BLaER1 (cell line): ENCODE data around the gene PPP2R3C.
"Not testable (repeated sequence)": the region's sequence is repeated elsewhere in the genome, so short reads cannot be mapped to it uniquely, and the experiment has no call there.

ENCODE experiments used
- H3K27ac ChIP-seq: shearing (Covaris generic); formaldehyde crosslinking; 2 replicates; pipeline ENCODE4 v1.8.1; 2022
- H3K27me3 ChIP-seq: shearing (Covaris generic); formaldehyde crosslinking; 2 replicates; pipeline ENCODE4 v1.8.1; 2022
- H3K36me3 ChIP-seq: shearing (Covaris generic); formaldehyde crosslinking; 2 replicates; pipeline ENCODE4 v1.8.1; 2022
- H3K4me1 ChIP-seq: shearing (Covaris generic); formaldehyde crosslinking; 2 replicates; pipeline ENCODE4 v1.8.1; 2022
- H3K4me2 ChIP-seq: shearing (Covaris generic); formaldehyde crosslinking; 2 replicates; pipeline ENCODE4 v1.8.1; 2022
- H3K4me3 ChIP-seq: shearing (Covaris generic); formaldehyde crosslinking; 2 replicates; pipeline ENCODE4 v1.8.1; 2022
- H3K9ac ChIP-seq: shearing (Covaris generic); formaldehyde crosslinking; 2 replicates; pipeline ENCODE4 v1.8.1; 2022
- H3K9me3 ChIP-seq: shearing (Covaris generic); formaldehyde crosslinking; 2 replicates; pipeline ENCODE4 v1.8.1; 2022
- H4K20me1 ChIP-seq: shearing (Covaris generic); formaldehyde crosslinking; 2 replicates; pipeline ENCODE4 v1.8.1; 2022
- Cebpa-rat ChIP-seq: shearing (Covaris generic); IDR thresholded peaks from 2 replicates; pipeline ENCODE4 v1.8.1; 2022

Gene PPP2R3C

DNA sequence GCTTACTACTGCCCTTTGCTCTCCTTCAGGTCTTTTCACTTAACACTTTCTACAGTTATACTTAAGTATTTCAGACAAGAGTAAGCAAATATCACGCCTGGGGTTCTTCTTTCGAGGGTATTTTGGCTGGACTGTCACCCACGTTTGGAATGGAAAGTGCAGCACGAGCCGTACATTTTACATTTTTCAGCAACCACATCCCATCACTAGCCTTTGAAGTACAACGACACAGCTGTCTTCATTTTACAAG, 76.1 kb downstream of the PPP2R3C start:
- no peaks in the 10 kb centered on the region for H3K27me3 ChIP-seq
- H3K27ac ChIP-seq = peak overlapping the region; percentile 66
- peaks cover 5% of the 10 kb centered on the region; the same call in 1 of the 2 replicates for H3K36me3 ChIP-seq
- peaks cover 18% of the 10 kb centered on the region for H3K4me1 ChIP-seq
- H3K9ac ChIP-seq = peak overlapping the region; percentile 82
- H3K4me2 ChIP-seq = peak overlapping the region; percentile 85
- TF ChIP-seq Cebpa-rat = no peak
- H3K4me3 ChIP-seq = peak overlapping the region; percentile 88
- no peaks in the 10 kb centered on the region for H4K20me1 ChIP-seq
- no peaks in the 10 kb centered on the region for H3K9me3 ChIP-seq

DNA sequence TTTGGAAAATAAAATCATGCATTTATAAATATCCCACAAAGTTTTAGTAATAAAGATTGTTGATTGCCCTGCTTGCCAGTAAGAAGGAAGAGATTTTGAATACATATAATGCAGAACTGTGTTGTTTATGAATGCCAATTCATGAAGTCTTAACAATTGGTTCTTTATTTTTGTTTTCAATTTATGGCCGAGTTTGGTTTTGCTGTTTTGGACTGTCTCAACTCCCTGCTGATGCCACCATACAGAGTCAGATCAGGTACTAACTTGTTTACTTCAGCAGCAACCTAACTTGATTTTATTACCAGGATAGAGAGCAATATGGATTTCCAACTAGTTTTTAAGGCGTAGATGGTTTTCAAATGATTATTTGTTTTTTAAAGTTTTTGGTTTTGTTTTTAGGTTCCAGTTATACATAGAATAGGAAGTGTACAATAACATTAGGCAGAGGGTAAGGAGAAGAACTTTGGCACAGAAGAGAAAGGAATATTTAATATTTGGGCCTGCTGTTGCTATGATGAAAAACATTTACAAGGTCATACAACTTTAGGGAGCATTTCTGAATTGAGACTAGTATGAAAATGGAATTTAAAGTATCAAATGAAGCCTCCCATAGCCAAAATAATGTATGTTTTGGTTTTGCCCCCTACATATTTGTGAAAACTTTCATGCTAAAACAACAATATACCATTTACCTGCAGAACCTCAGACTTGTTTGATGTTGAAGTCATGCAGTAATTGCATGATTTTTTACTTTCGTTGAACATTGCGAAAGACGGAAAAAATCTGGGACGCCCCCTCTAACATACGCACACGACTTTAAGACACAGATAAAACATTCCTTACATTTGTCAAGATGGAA, 76.6 kb downstream of the PPP2R3C start:
- TF ChIP-seq Cebpa-rat = no peak
- Histone ChIP-seq H3K4me2 (peak overlapping the region; percentile 85), H3K4me1 (peaks cover 18% of the 10 kb centered on the region)

DNA sequence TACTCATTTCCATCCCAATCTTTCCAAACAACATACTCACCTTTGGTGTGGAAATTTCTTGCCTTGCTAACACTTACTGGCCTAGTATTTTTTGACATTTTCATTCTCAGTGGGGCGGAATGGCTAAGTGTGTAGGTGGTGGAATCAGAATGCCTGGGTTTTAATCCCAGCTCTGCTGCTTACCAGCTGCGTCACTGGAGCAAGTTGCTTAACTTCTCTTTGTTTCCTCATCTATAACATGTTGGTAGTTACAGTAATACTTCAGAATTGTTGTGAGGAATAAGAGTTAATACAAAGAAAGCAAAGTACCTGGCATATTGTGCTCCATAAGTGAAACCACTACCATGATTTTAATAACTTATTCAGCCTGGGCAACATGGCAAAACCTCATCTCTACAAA, 78.7 kb downstream of the PPP2R3C start:
- no peak overlapping the region for H3K27ac ChIP-seq
- H3K36me3 ChIP-seq = no peaks in the 10 kb centered on the region
- no peaks in the 10 kb centered on the region for H3K27me3 ChIP-seq
- no peaks in the 10 kb centered on the region for H4K20me1 ChIP-seq
- H3K4me3 ChIP-seq = no peak overlapping the region
- H3K4me1 ChIP-seq = peaks cover 18% of the 10 kb centered on the region
- no peak for TF ChIP-seq Cebpa-rat
- H3K9ac ChIP-seq = no peak overlapping the region
- no peaks in the 10 kb centered on the region for H3K9me3 ChIP-seq
- H3K4me2 ChIP-seq = no peak overlapping the region

More for the DNA sequence above, 76.6 kb downstream of the PPP2R3C start:
- Histone ChIP-seq H3K9me3 (no peaks in the 10 kb centered on the region), H4K20me1 (no peaks in the 10 kb centered on the region), H3K4me3 (peak overlapping the region; percentile 88), H3K36me3 (peaks cover 5% of the 10 kb centered on the region; the same call in 1 of the 2 replicates), H3K27me3 (no peaks in the 10 kb centered on the region), H3K27ac (peak overlapping the region; percentile 66), H3K9ac (peak overlapping the region; percentile 82)

DNA sequence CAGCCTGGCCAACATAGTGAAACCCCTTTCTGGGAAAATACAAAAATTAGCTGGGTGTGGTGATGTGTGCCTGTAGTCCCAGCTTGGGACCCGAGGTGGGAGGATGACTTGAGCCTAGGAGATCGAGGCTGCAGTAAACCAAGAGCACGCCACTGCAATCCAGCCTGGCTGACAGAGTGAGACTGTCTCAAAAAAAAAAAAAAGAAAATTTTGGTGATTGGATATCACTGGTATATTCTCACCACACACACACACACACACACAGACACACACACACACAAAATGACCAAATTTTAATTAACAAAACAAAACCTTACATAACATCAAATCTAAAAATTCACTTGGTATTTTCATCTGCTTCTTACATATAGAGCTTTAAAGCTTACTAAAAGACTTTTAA, 79.2 kb downstream of the PPP2R3C start:
- Histone ChIP-seq H3K36me3 (no peaks in the 10 kb centered on the region), H3K4me2 (no peak overlapping the region), H3K4me3 (no peak overlapping the region), H4K20me1 (no peaks in the 10 kb centered on the region), H3K9ac (no peak overlapping the region), H3K27me3 (no peaks in the 10 kb centered on the region), H3K4me1 (peaks cover 15% of the 10 kb centered on the region), H3K27ac (no peak overlapping the region), H3K9me3 (no peaks in the 10 kb centered on the region)
- TF ChIP-seq Cebpa-rat = no peak

DNA sequence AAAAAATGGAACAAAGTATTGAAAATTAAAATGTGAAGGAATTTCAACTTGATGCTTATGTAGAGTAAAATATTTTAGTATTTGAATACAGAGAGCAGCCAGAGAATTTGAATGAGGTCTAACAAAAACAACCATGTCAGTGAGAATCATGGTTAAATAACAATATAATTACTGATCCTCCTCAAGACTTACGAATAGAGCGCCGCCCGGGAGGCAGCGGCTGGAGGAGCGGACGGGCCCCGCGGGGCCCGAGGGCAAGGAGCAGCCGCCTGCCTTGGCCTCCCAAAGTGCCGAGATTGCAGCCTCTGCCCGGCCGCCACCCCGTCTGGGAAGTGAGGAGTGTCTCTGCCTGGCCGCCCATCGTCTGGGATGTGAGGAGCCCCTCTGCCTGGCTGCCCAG, 83.5 kb downstream of the PPP2R3C start:
- H3K9ac ChIP-seq, H3K27ac ChIP-seq, H3K4me2 ChIP-seq, H3K27me3 ChIP-seq, H3K4me1 ChIP-seq, H4K20me1 ChIP-seq, H3K4me3 ChIP-seq: not testable (repeated sequence)
- Histone ChIP-seq H3K9me3 (peaks cover 30% of the 10 kb centered on the region), H3K36me3 (peaks cover 17% of the 10 kb centered on the region)
